Endothelial cell of umbilical vein (primary cell): ENCODE measurements around the gene HDAC4. TPM values are rescaled to one million over a fixed set of nuclear protein-coding genes. Genes with fewer than 3 reads are reported as not detected.

ENCODE experiments used
- BruUV-seq: library from RNA; stranded (reverse); fragments of 400-500 nt; replicated peaks from 2 replicates; lab custom pipeline; 2021; lab: Mats Ljungman, UMichigan
- CTCF ChIA-PET: fragments of 300-600, 350-600 bp; sonication (Branson Sonifier 250); formaldehyde crosslinking; loops from one replicate; lab custom pipeline; 2021; ENCODE audit warnings: antibody characterized with exemption, inconsistent platforms; lab: Charles Lee
- POLR2A ChIA-PET: fragments of 300-600, 350-600 bp; sonication (Branson Sonifier 250); formaldehyde crosslinking; loops from one replicate; lab custom pipeline; 2021; ENCODE audit warnings: antibody characterized with exemption, inconsistent platforms; lab: Charles Lee
- DNase-seq: peaks from one replicate; pipeline ENCODE4 v3.0.0-alpha.2; 2011; ENCODE audit warnings: low read depth, low spot score
- FAIRE-seq: peaks from 2 replicates; lab custom pipeline; 2011; peaks lifted over from hg19 to GRCh38; lab: Jason Lieb, UNC
- H2AFZ ChIP-seq: 2 replicates; pipeline ENCODE4 v1.6.0; 2012; ENCODE audit warnings: low read depth, low read length, control low read depth, inconsistent platforms
- H3K27ac ChIP-seq: 2 replicates; pipeline ENCODE4 v1.5.1; 2011; ENCODE audit warnings: low read depth, mild to moderate bottlenecking, control low read depth, low read length, moderate library complexity; ENCODE audit not compliant: insufficient read depth
- H3K27me3 ChIP-seq, 2 experiments: 2 replicates each; pipeline versions ENCODE4 v1.6.0 to v1.6.1; 2011; ENCODE audit warnings: low read length in 2 of 2, mixed read lengths in 1 of 2; ENCODE audit not compliant: control insufficient read depth in 2 of 2, insufficient read depth in 2 of 2
- H3K36me3 ChIP-seq, 2 experiments: 2 replicates in 1 of 2; 3 replicates in 1 of 2; pipeline ENCODE4 v1.5.1; 2011; ENCODE audit warnings: low read length in 2 of 2, mild to moderate bottlenecking in 1 of 2, moderate library complexity in 1 of 2; ENCODE audit not compliant: control insufficient read depth in 2 of 2, insufficient read depth in 2 of 2; ENCODE audit errors: extremely low read depth in 1 of 2
- H3K4me1 ChIP-seq: 3 replicates; pipeline ENCODE4 v1.5.1; 2011; ENCODE audit warnings: mild to moderate bottlenecking, low read length; ENCODE audit not compliant: control insufficient read depth, insufficient read depth; ENCODE audit errors: extremely low read depth
- H3K4me2 ChIP-seq: 2 replicates; pipeline ENCODE4 v1.6.1; 2011; ENCODE audit warnings: low read length, control low read depth, mixed read lengths; ENCODE audit not compliant: insufficient read depth
- H3K4me3 ChIP-seq, 3 experiments: fragments of 200-600 bp in 1 of 3; sonication (generic), shearing (Covaris generic) in 1 of 3; replicated peaks in 1 of 3; 2 replicates each; pipeline ENCODE4 v1.5.1; 2011 to 2016; ENCODE audit warnings: control low read depth in 3 of 3, low read length in 3 of 3, mild to moderate bottlenecking in 2 of 3, inconsistent platforms in 1 of 3, low read depth in 1 of 3, moderate library complexity in 1 of 3; ENCODE audit not compliant: insufficient read depth in 1 of 3
- H3K79me2 ChIP-seq: 2 replicates; pipeline ENCODE4 v1.6.0; 2012; ENCODE audit warnings: low read length, inconsistent platforms; ENCODE audit not compliant: control insufficient read depth, insufficient read depth
- H3K9ac ChIP-seq: replicated peaks from 2 replicates; pipeline ENCODE3; 2011; ENCODE audit warnings: low read length, control low read depth; ENCODE audit not compliant: insufficient read depth; ENCODE audit errors: extremely low read depth
- H3K9me1 ChIP-seq: replicated peaks from 3 replicates; pipeline ENCODE4 v1.6.0; 2011; ENCODE audit warnings: mild to moderate bottlenecking, low read length; ENCODE audit not compliant: control insufficient read depth, insufficient read depth; ENCODE audit errors: extremely low read depth
- H3K9me3 ChIP-seq: replicated peaks from 2 replicates; pipeline ENCODE4 v1.5.1; 2012; ENCODE audit warnings: low read length, inconsistent platforms; ENCODE audit not compliant: control insufficient read depth, insufficient read depth
- H4K20me1 ChIP-seq: replicated peaks from 2 replicates; pipeline ENCODE3; 2011; ENCODE audit warnings: mild to moderate bottlenecking, low read length; ENCODE audit not compliant: control insufficient read depth, insufficient read depth; ENCODE audit errors: extremely low read depth
- CTCF ChIP-seq, 2 donors: IDR thresholded peaks; 1 replicate in 1 of 2; 2 replicates in 1 of 2; pipeline ENCODE4 v1.5.1; 2011; ENCODE audit warnings: low read length in 2 of 2, mild to moderate bottlenecking in 2 of 2, moderate library complexity in 2 of 2, control low read depth in 1 of 2, inconsistent platforms in 1 of 2, low read depth in 1 of 2; ENCODE audit not compliant: insufficient read depth in 1 of 2; ENCODE audit errors: extremely low read depth in 1 of 2
- EZH2 ChIP-seq: IDR thresholded peaks from 2 replicates; pipeline ENCODE4 v1.6.1; 2012; ENCODE audit warnings: borderline replicate concordance, low read depth, mild to moderate bottlenecking, moderate library complexity, low read length, inconsistent platforms; ENCODE audit not compliant: severe bottlenecking
- FOS ChIP-seq: IDR thresholded peaks from 2 replicates; pipeline ENCODE4 v1.6.1; 2011; ENCODE audit warnings: mild to moderate bottlenecking, low read length, moderate library complexity, borderline replicate concordance; ENCODE audit not compliant: insufficient read depth
- GATA2 ChIP-seq: IDR thresholded peaks from 2 replicates; pipeline ENCODE4 v1.7.0; 2011; ENCODE audit warnings: low read depth, mild to moderate bottlenecking, moderate library complexity, mixed read lengths, low read length; ENCODE audit not compliant: insufficient read length, insufficient read depth
- JUN ChIP-seq: IDR thresholded peaks from 2 replicates; pipeline ENCODE4 v1.6.1; 2011; ENCODE audit warnings: borderline replicate concordance, low read depth; ENCODE audit not compliant: insufficient read length, insufficient read depth
- MAX ChIP-seq: IDR thresholded peaks from 2 replicates; pipeline ENCODE4 v1.6.1; 2011; ENCODE audit not compliant: insufficient read depth, insufficient read length
- MYC ChIP-seq: IDR thresholded peaks from one replicate; pipeline ENCODE4 v1.6.1; 2011; ENCODE audit warnings: mild to moderate bottlenecking, low read depth, low read length
- POLR2A ChIP-seq: IDR thresholded peaks from 2 replicates; pipeline ENCODE4 v1.6.1; 2012; ENCODE audit warnings: low read depth, mild to moderate bottlenecking, control low read depth, low read length
- POLR2AphosphoS5 ChIP-seq: IDR thresholded peaks from 2 replicates; pipeline ENCODE4 v1.6.1; 2012; ENCODE audit warnings: low read depth, mild to moderate bottlenecking, control low read depth, low read length, moderate library complexity; ENCODE audit not compliant: insufficient read depth
- dilution Hi-C: fragments of 300-500 bp; cut with MboI; formaldehyde crosslinking; loops from one replicate; pipeline ENCODE4 v1.15.0; 2019; ENCODE audit warnings: low sequenced_read_pairs; ENCODE audit not compliant: extremely low pct_ligation_motif_present
- intact Hi-C: fragments of 100-400 bp; cut with micrococcal nuclease; formaldehyde crosslinking; loops from one replicate; pipeline ENCODE4 v1.10.0; 2022
- polyA plus RNA-seq, 4 experiments: library from polyadenylated mRNA; depleted of rRNA in 3 of 4; stranded (reverse) in 3 of 4; unstranded in 1 of 4; fragments of >200 nt; gene quantifications; 2 replicates each; pipeline versions ENCODE4 v1.2.1 to v1.2.3, GENCODE V29; 2011 to 2012; ENCODE audit warnings: missing spikeins in 1 of 4
- total RNA-seq: library from RNA; stranded (reverse); gene quantifications from 2 replicates; pipeline ENCODE4 v1.2.3, GENCODE V29; 2021

Gene HDAC4
- total and polyA plus RNA-seq, 2 donors (not counting 3 experiments of a cell fraction or from before 2014, with no cell fraction given) = 13.4 to 33.0 TPM

- no peak for DNase-seq
- no TSS peak for BruUV-seq
These were observed 258.0 kb downstream of the HDAC4 start for GRCh38 chr2:239142806-239143205.

More at GRCh38 chr2:239142806-239143205, 258.0 kb downstream of the HDAC4 start:
- CTCF ChIA-PET = interaction anchor here (0.6 to 1.6 kb wide), 4 partner anchors 10 to 1560 kb away, joined by 3 to 8 read pairs (median 5); partner anchors contain the start of gene HDAC4
- Histone ChIP-seq H3K36me3 (no peaks in the 10 kb centered on the region), H3K27me3 (no peaks in the 10 kb centered on the region), H4K20me1 (no peaks in the 10 kb centered on the region), H3K4me1 (no peaks in the 10 kb centered on the region), H3K9ac (no peak overlapping the region), H3K79me2 (no peaks in the 10 kb centered on the region), H3K9me1 (no peaks in the 10 kb centered on the region), H3K9me3 (no peaks in the 10 kb centered on the region), H2AFZ (no peak overlapping the region), H3K4me3 (no peak overlapping the region), H3K27ac (no peak overlapping the region), H3K4me2 (no peak overlapping the region)
- POLR2A ChIA-PET = no interaction called here
- no peak for FAIRE-seq
- TF ChIP-seq CTCF (IDR thresholded peaks at IDR 0.05; ENCODE audit: extremely low read depth in 1 of 2, insufficient read depth in 1 of 2, low read depth in 1 of 2, low read length in 2 of 2) = no peak
- no peak for TF ChIP-seq MYC
- no peak for TF ChIP-seq GATA2
- no peak for TF ChIP-seq JUN
- no peak for TF ChIP-seq EZH2
- no peak for TF ChIP-seq POLR2A
- no peak for TF ChIP-seq FOS
- TF ChIP-seq MAX = no peak
- no peak for TF ChIP-seq POLR2AphosphoS5
- intact Hi-C loops = loop anchor here (5.0 kb wide), 1 partner anchor 999 kb away; the partner anchor contains the start of gene OTOS
- dilution Hi-C loops = no loop called here
